Coronary artery (tissue), 2 donors: ENCODE results near the gene SH3D19.

Experiments
- DNase-seq: peaks from one replicate; pipeline ENCODE4 v3.0.0-alpha.2; 2017; ENCODE audit warnings: low spot score
- H3K27ac ChIP-seq, 2 donors: fragments of 200-600 bp; sonication (generic); one replicate each; pipeline ENCODE4 v1.5.1; 2016 to 2019
- H3K4me3 ChIP-seq: fragments of 200-600 bp; sonication (generic); 2 replicates; pipeline ENCODE4 v1.5.1; 2016; ENCODE audit warnings: mild to moderate bottlenecking, moderate library complexity
- CTCF ChIP-seq: fragments of 200-600 bp; sonication (generic); IDR thresholded peaks from one replicate; pipeline ENCODE4 v1.5.1; 2019; ENCODE audit warnings: antibody characterized with exemption

SH3D19 gene

DNA sequence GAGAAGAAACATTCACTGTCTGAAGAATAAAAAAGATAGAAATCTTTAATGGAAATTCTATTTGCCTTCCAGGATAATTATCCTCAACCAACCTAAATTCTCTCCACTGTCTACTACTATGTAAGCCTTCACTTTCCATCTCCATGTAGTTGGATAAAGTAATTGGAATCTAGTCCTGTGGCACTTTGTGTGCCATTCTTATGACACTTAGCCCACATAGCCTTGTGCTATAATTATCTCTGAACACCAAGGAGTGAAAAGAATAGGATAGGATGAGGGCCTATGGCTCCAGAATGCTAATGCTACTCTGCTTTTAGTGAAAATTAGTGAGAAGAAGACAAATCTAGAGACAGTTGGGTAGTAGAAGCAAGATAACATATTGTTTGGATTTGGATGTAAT is 28.2 kb downstream of the SH3D19 start:
- Histone ChIP-seq H3K27ac (no peak overlapping the region), H3K4me3 (no peak overlapping the region)
- DNase-seq: no peak
- TF ChIP-seq CTCF: no peak

GRCh38 chr4:151296227-151296626 is 29.2 kb downstream of the SH3D19 start:
- DNase-seq: no peak
- no peak overlapping the region for H3K4me3 ChIP-seq
- no peak for TF ChIP-seq CTCF
- H3K27ac ChIP-seq: no peak overlapping the region

DNA sequence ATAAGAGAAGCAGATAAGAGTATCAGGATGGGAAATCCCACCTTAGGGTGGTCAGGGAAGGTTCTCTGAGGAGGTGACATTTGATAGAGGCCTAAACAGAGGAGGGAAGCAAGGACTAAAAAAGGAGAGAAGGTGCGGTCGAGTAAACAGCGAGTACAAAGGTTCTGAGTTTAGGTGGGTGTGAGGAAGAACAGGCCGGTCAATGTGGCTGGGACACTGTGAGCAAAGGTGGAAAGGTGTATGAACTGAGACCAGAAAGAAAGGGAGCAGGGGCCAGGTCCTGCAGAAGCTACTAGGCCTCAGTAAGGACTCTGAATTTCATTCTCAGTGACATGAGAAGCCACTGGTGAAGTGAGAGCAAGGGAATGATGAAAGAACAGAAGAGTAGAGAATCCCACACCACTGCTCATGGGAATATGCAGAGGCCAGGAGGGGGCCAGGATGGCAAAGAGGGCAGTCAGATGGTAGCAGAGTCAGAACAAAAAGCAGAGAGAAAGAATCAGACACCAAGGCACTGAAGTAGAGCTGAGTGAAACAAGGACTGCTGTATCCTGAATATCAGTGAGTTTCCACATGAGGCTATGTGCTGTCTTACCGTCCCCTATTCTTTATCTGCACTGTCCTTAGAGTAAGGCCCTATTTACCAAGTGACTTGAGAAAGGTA is 30.4 kb downstream of the SH3D19 start:
- H3K4me3 ChIP-seq: no peak overlapping the region
- TF ChIP-seq CTCF: no peak
- no peak for DNase-seq
- H3K27ac ChIP-seq: no peak overlapping the region

GRCh38 chr4:151292038-151292437 is 33.4 kb downstream of the SH3D19 start:
- no peak for DNase-seq
- H3K4me3 ChIP-seq: no peak overlapping the region
- no peak for TF ChIP-seq CTCF
- H3K27ac ChIP-seq: no peak overlapping the region

DNA sequence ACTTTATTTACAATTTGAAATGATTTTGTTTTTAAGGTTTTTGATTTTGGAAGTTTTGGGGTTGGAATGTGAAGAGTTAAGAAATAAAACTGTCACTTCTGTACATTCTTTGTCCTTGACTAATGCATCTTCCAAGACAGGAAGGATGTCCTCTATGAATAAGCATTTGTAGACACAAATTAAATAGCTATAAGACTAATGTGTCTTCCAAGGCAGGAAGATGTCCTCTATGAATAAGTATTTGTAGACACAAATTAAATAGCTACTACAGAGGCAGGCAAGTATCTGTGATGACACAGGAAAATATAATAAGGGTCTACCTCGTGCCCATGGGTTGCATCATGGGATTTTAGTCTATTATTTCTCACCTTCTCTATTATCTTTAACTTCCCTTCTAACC is 33.9 kb downstream of the SH3D19 start:
- H3K27ac ChIP-seq: no peak overlapping the region
- TF ChIP-seq CTCF: no peak
- no peak for DNase-seq
- H3K4me3 ChIP-seq: no peak overlapping the region

GRCh38 chr4:151287409-151287808 is 38.0 kb downstream of the SH3D19 start:
- no peak for TF ChIP-seq CTCF
- Histone ChIP-seq H3K4me3 (no peak overlapping the region), H3K27ac (no peak overlapping the region)
- DNase-seq: no peak

GRCh38 chr4:151284534-151285245 is 40.7 kb downstream of the SH3D19 start:
- no peak for DNase-seq
- Histone ChIP-seq H3K27ac (no peak overlapping the region), H3K4me3 (no peak overlapping the region)
- no peak for TF ChIP-seq CTCF
